Measurements from ENCODE around the gene WNT9B.

Gene WNT9B

DNA sequence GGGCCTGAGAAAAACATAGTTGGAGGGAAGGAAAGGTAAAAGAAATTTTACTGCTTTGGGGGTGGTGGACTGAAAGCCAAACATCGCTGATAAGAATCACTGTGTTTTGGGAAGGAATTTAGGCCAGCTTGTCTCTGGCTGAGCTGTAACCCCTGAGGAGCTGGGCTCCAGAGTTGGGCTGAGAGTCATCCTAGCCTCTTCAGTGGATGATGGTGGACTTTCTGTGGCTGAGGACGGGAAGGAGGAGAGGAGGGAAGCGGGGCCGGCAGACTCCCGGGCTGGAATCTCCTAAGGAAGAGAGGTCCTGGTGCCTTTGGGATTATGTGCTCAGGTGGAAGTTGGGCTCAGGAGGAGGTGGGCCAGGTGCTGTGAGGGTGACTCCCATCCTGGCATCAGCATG lies 8.6 kb downstream of the WNT9B start:
- DNase-seq: no peak

DNA sequence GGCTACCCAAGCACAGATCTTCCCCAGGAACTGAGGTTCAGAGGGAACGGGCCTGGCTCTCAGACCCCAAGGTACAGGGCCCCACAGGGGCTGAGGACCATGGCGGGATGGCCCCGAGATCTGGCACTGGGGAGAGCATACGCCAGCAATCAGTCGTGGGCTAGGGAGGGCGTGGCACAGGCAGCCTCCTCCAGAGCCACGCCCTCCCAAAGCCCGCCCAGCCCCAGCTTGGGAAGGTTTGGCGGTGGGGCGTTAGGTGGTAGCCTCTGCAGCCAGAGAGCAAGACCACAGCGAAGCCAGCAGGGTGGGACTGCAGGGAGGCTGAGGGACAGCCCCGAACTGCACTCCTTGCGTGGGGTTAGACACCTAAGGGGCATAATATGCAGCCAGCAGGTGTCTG lies 11.6 kb downstream of the WNT9B start:
- DNase-seq: no peak

DNA sequence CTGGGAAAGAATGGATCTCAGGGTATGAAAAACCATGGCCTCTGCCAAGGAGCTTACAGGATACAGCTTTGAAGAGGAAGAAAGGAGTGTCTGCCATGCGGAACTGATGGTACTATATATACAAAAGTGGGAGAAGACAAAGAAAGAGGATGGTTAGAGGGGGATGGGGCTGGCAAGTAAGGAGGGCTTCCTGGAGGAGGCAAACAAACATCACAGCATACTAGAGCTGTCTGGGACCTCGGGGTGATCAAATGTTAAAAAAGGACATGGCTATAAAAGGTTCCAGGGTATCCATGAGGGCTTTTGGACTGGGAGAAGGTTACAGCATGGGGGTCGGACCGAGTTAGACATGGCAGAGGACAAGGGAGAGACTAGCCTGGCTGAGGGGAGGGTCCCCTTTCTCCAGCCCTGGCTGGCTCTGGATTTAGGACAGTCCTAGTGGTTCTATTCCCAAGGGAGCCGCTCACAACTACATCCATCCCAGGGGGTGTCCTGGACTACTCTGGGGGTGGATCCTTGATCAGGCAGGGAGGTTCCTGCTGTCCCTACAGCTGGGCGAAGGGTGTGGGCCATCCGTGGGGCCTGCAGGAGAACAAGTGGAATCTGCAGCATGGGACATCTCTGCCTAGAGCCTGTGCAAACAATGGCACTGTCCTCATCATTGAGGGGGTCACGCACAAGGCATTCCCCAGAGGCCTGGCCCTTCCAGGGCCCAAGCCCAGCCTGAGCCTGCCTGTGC lies 12.2 kb downstream of the WNT9B start:
- DNase-seq: no peak

DNA sequence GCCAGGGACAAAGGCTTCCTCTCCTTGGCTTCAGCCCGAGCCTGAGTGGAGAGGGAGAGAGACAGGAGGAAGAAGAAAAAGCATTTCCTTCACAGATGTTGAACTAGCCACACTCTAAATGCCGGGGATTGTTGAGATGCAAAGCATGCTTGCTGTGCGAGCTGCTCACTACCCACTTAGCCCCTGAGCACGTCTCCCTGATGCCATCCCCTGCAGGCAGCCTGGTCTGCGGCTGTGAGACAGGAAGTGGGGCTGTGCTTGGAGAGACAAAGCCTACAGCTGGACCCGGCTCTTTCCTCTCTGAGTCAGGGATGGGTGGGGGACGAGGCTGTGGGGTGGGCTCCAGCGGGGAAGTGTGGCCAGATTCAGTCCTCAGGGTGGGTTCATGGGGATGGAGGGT lies 13.7 kb downstream of the WNT9B start:
- DNase-seq: no peak

DNA sequence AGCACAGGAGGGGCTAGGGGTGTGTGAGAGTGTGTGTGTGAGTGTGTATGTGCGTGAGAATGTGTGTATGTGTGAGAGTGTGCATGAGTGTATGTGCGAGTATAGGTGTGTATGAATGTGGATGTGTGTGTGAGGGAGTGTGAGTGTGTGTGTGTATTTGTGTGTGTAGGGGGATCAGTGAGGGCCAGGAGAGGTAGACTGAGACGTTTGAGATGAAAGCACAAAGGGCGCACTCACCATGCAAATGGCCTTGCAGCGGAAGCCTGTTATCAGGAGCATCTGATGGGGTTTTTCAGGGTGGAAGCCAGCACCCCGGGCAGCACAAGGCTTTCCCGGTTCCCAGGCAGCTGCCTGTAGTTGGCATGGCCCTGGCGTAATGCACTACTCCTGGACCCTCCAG lies 14.9 kb downstream of the WNT9B start:
- no peak for DNase-seq

DNA sequence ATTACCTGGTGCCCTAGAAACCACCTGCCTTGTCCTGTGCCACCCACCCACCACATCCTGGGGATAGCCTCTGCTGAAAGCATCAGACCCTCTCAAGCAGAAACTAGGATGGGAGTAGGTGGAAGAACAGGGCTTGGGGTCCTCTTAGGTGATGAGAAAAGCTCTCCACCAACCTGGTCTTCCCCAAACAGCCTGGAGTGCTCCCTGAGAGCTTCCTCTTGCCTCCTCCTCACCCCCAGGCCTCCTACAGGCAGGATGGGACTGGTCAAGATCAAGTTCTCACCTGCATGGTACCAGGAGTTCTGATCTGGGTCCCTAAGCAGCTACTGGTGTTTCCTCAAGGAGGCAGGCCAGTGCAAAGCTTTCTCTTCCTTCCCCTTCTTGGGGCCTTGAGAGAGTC lies 15.4 kb downstream of the WNT9B start:
- no peak for DNase-seq

DNA sequence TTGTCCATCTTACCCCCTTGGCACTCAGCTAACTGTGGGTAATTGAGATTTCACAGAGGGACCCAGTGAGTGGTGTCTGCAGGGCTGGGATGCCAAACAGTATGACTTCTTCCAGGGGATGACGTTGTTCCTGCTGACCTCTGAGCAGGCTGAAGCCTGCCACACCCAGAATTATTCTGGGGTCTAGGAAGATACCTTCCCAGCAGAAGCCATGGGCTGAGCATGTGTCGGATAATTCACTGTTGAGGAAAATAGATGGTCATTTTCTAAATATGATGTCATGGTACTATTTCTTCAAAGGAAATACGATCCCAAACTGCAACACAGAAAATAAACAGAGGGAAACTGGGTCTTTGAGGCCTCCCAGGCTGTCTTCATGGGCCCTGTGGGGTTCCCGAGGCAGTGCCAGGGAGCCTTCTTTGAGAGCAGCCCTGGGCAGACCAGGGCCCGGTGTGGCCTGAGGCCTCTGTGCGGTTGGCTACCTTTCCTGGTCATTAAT lies 17.4 kb downstream of the WNT9B start:
- no peak for DNase-seq

DNA sequence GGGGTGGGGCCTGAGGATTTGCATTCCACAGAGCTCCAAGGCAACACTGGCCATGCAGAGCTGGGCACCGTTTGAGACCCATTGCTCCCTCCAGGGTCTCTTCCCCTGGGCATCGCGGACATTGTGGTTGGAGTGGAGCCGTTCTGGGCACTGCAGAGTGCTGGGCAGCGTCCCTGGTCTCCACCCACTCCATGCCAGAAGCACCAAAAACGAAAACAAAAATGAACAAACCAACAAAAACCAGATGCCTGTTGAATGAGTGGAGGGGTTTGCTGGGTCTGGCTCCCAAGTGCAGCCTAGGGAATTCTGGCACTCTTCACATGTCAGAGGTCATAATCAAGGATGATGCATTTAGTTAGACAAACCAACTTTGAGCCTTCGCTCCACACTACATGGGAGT lies 17.9 kb downstream of the WNT9B start:
- no peak for DNase-seq

DNA sequence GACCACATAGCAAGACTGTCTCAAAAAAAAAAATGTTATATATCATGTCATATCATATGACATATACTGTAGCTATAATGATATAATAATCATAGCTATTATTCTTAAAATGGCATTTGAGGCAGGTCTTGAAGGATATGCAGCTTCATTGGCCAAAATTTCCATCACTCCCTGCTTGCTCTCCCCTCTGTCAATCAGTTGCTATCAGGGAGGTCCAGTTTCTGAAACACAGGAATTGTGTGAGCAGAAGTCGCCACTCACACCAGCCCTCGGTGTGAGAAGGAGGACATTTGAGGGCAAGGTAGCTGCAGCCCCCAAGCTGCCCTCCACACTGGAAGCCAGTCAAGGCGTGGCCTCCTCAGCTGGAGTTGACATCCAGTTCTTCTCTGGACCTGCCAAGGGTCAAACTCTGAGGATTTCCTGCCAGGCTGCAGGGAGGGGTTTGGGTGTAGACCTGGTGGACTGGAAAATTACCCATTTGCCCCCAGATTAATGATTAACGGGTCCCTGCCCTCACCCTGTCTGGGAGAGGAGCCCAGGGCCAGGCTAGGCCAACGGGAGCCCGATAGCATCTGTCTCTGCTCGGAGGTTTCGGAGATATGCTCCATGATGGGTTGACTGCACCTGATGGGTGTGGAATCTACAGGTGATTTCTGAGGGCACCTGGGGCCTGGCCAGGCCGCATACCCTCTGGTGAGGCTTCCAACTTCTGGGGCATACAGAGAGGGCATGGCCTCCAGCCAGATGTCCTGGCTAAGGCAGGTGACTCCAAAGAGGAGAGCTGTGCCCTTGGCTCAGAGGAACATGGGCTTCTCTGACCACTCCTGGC lies 18.8 kb downstream of the WNT9B start:
- no peak for DNase-seq

DNA sequence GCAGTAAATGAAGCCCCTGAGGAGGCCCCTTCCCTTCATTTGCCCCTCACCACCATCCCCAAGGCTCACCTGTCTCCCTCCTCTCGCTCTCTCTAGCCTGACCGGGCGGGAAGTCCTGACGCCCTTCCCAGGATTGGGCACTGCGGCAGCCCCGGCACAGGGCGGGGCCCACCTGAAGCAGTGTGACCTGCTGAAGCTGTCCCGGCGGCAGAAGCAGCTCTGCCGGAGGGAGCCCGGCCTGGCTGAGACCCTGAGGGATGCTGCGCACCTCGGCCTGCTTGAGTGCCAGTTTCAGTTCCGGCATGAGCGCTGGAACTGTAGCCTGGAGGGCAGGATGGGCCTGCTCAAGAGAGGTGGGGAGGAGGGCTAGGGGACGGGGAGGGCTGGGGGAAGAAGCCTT lies 21.0 kb downstream of the WNT9B start:
- no peak for DNase-seq

DNA sequence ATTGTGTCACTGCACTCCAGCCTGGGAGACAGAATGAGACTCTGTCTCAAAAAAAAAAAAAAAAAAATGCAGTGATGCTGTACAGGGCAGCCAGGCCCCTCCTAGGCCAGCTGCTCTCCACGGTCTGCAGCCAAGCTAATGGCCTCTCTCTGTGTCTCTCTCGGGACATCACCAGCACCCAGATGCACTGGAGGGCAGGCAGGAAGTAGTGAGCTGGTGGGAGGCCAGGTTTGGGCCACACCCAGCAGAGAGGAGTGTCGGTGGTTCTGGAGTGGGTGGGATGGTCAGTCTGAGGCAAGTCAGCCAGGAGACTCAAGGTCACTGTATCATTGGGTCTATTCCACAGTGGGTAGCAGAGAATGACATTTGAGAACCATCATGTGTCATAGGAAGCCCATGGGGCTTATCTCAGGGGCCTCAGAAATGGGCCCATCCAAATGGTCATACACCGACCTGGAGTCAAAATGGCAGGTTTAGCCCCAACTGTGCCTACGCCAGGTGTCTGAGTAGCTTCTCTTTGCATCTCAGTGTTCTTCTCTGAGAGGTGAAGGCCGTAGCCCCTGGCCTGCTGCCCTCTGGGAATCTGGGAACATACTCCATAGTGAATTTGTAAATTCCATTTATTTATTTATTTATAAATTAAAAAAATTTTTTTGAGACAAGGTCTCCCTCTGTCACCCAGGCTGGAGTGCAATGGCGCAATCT lies 22.7 kb downstream of the WNT9B start:
- DNase-seq: no peak

DNA sequence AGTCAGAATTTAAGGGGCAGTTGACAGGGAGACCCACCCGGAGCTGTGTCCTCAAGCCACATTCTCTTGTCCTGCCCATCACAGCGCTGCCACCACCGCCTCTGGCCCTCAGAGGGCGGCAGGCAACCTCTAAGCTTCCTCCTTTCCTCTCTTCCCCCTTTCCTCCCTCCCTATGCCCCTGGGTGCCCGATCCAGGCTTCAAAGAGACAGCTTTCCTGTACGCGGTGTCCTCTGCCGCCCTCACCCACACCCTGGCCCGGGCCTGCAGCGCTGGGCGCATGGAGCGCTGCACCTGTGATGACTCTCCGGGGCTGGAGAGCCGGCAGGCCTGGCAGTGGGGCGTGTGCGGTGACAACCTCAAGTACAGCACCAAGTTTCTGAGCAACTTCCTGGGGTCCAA lies 23.5 kb downstream of the WNT9B start:
- no peak for DNase-seq

DNA sequence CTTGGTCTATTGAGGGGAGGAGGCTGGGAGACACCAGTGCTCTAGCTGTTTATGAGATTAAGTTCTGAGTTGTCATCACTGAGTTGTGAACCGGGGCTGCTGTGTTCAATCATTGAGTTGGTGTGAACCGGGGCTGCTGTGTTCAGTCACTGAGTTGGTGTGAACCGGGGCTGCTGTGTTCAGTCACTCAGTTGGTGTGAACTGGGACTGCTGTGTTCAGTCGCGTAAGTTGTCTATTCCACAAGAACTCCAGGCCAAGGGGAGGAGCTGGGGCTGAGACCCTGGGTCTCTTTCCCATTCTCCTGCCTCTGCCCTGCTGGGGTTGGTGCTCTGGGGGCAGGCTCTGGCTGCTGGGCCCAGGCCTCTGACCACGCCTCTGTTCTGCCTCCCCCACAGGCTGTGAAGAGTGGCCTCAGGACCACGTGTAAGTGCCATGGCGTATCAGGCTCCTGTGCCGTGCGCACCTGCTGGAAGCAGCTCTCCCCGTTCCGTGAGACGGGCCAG lies 24.5 kb downstream of the WNT9B start:
- no peak for DNase-seq

DNA sequence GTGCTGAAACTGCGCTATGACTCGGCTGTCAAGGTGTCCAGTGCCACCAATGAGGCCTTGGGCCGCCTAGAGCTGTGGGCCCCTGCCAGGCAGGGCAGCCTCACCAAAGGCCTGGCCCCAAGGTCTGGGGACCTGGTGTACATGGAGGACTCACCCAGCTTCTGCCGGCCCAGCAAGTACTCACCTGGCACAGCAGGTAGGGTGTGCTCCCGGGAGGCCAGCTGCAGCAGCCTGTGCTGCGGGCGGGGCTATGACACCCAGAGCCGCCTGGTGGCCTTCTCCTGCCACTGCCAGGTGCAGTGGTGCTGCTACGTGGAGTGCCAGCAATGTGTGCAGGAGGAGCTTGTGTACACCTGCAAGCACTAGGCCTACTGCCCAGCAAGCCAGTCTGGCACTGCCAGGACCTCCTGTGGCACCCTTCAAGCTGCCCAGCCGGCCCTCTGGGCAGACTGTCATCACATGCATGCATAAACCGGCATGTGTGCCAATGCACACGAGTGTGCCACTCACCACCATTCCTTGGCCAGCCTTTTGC lies 25.0 kb downstream of the WNT9B start:
- DNase-seq: no peak

DNA sequence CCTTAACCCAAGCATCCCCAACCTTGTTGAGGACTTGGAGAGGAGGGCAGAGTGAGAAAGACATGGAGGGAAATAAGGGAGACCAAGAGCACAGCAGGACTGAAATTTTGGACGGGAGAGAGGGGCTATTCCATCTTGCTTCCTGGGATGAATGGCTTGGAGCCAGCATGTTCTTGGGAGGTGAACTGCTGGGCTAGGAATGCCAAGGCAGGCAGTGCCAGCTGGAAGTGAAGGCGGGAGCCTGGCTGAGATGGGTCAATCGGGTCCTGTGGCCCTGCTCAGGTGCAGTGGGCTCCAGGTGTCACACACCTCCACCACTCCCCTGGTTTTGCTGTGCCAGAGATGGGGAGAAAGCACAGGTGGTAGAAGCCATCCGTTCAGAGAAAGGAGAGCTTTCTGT lies 25.5 kb downstream of the WNT9B start:
- no peak for DNase-seq

DNA sequence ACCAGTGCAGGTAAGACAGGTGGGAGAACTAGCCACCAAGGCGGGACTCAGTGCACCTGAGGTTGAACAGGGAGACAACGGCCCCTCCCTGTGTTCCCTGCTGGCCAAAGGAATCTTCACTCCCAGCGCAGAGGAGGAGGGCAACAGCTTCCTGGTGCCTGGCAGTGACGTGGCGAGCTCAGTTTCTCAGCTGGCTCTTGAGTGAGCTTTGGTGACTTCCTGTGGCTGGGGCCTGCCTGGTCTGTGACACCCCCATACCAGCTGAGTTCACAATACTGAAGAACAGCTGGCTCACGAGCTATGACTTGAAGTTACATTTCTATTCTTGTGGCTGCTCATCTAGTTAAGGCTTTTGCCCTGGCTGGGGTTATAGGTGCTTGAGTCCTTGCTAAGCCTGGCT lies 26.1 kb downstream of the WNT9B start:
- DNase-seq: no peak

DNA sequence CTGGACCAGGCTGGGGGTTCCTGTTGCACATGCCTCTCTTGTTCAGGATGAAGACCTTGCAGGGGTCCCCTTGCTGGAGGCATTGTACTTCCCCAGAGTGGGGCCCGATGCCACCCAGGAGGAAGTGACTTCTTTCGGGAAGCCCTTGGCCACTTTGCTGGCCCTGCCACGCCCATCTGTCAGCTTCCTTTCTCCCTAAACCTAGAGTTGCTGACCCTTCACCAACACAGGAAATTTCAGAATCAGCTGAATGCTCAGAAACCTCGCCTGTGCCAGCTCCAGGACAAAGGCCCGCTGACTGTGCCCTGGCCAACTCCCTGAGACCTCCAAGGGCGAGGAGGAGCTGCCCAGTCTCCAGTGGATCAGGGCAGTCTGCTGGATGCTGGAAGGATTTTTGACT lies 26.7 kb downstream of the WNT9B start:
- no peak for DNase-seq

DNA sequence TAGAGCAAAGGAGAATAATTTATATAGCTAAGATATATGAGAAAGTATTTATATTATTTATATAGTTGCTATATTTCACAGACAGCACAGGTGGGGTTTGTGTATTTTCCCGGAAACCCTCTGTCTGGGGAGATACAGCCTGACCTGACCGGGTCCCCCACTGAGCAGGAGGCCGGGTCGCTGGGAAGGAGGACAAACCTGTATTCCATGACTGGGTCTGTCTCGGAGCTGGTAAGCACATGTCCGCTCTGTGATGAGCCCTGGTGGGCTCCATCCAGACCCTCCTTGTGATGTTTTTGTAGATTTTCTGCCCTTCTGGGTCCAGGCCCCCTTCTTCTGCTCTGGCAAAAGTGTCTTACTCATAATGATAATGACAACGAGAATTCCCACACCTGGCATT lies 27.7 kb downstream of the WNT9B start:
- DNase-seq: no peak

DNA sequence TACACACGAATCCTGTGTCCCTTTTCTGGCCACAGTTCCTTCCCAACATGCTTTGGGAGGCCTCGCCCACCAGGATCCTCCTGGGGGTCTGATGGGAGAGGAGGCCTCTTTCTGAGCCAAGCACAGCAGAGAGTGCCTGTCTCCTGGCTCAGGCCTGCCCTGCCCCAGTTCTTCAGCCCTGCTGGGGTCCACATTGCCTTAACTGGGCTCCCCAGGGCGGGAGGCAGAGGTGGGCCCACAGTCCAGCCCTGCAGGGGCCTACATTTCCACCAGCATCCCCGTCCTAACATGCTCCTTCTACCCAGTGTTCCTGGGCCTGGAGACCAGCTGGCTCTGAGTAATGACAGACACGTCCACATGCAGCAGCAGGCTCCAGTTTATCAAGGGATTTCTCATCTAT lies 29.6 kb downstream of the WNT9B start:
- DNase-seq: no peak

DNA sequence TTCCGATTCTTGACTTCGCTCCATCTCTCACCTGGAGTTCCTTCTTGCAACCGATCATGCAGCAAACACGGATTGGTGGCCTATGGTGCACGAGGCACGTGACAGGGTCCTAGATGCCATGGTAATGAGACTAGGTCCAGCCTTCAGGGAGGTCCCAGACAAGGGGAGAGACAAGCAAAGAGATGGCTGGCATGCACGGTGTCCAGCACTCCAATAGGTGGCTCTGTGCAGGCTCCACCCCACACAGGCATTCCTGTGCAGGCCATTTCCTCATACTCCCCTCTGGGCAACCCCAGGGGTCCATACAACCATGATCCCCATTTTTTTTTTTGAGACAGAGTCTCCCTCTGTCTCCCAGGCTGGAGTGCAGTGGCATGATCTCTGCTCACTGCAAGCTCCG lies 31.3 kb downstream of the WNT9B start:
- no peak for DNase-seq

DNA sequence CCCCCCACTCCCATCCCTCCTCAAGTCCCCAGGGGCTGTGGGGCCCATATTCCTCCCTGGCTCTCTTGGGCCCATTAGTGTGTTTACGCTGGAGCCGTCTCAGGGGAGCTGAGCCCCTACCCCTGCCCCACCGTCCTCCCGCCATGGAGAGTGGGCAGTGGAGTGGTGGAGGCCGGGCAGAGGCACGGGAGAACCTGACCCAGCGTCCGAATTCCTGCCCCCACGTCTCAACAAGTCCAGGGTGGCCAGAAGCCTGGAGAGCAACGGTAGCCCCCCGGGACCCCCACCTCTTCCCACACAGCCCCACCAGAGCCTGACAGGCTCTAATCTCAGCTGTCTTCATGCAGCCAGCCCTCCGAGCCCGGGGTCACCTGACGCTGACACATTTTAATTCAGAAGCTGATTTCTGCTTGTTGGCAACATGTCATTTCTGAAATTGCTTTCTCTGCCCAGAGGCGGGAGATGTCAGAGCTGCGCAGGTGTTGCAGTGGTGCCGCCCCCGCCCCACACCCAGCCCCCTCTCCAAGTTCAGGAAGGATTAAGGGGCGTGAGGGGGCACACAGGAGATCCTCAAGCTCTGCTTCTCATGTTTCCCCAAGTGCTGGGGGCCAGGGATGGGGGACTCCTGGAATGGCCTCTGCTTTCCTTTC lies 32.6 kb downstream of the WNT9B start:
- DNase-seq: no peak

DNA sequence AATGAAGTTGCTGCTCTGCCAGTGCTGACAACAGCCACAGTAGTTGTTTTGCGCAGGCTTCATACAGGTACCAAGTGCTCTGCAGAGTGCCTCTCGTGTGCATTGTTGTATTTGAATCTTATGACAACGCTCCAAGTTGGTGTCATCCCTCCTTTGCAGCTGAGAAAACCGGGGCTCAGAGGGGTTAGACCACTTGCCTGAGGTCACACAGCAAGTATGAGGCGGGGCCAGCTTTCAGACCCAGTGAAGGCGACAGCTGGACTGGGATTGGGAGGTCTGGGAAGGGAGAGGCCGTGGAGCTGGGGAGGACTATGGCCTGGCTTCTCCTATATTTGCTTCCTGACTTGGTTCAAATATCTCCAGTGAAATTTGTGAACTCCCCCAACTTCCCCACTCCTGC lies 33.2 kb downstream of the WNT9B start:
- DNase-seq: no peak
